Naive thymus-derived CD4-positive, alpha-beta T cell (primary cell): ENCODE results near the gene NEK11. TPM values are rescaled to one million over a fixed set of nuclear protein-coding genes. Genes with fewer than 3 reads are reported as not detected.

Source experiments
- ATAC-seq: fragments of 150-1000 bp; cut with Tn5 transposase; 2 replicates; pipeline ENCODE4 v1.10.0; 2021; ENCODE audit warnings: mild to moderate bottlenecking, moderate library complexity
- CTCF ChIA-PET: fragments of 350-600 bp; sonication (Branson Sonifier 250); formaldehyde crosslinking; loops from one replicate; lab custom pipeline; 2021; ENCODE audit warnings: antibody characterized with exemption; lab: Charles Lee
- POLR2A ChIA-PET: fragments of 350-600 bp; sonication (Branson Sonifier 250); formaldehyde crosslinking; loops from one replicate; lab custom pipeline; 2021; ENCODE audit warnings: antibody characterized with exemption, inconsistent platforms; lab: Charles Lee
- DNase-seq, 9 donors: peaks; one replicate each; pipeline versions ENCODE4 v3.0.0 to v3.0.0-alpha.2; 2020 to 2022; ENCODE audit warnings: mixed read lengths in 1 of 9
- H3K27ac ChIP-seq: one replicate; pipeline ENCODE4 v1.7.0; 2013; ENCODE audit warnings: mild to moderate bottlenecking, low read depth, low read length, moderate library complexity
- H3K27me3 ChIP-seq, 2 donors: one replicate each; pipeline ENCODE4 v1.7.0; 2013; ENCODE audit warnings: low read length in 2 of 2, mild to moderate bottlenecking in 2 of 2, moderate library complexity in 2 of 2; ENCODE audit not compliant: control insufficient read depth in 2 of 2, insufficient read depth in 2 of 2
- H3K36me3 ChIP-seq, 3 experiments: 1 replicate in 2 of 3; 2 replicates in 1 of 3; pipeline ENCODE4 v1.7.0; 2013; ENCODE audit warnings: low read length in 3 of 3, mild to moderate bottlenecking in 3 of 3, moderate library complexity in 1 of 3; ENCODE audit not compliant: insufficient read depth in 3 of 3, control insufficient read depth in 2 of 3
- H3K4me1 ChIP-seq, 2 donors: one replicate each; pipeline ENCODE4 v1.7.0; 2013; ENCODE audit warnings: low read length in 2 of 2, mild to moderate bottlenecking in 2 of 2, moderate library complexity in 1 of 2; ENCODE audit not compliant: control insufficient read depth in 2 of 2, insufficient read depth in 2 of 2
- H3K4me3 ChIP-seq: 2 replicates; pipeline ENCODE4 v1.7.0; 2013; ENCODE audit warnings: mild to moderate bottlenecking, low read length
- H3K9me3 ChIP-seq, 3 experiments: 1 replicate in 2 of 3; 2 replicates in 1 of 3; pipeline ENCODE4 v1.7.0; 2013; ENCODE audit warnings: low read length in 3 of 3; ENCODE audit not compliant: control insufficient read depth in 2 of 3
- H3K27ac Mint-ChIP-seq, 9 donors: one replicate each; pipeline ENCODE4 v1.8.0; 2020 to 2022; ENCODE audit warnings: mixed read lengths in 9 of 9, mild to moderate bottlenecking in 8 of 9, moderate library complexity in 5 of 9, inconsistent platforms in 2 of 9
- H3K27me3 Mint-ChIP-seq, 5 donors: one replicate each; pipeline ENCODE4 v1.8.0; 2021 to 2022; ENCODE audit warnings: mixed read lengths in 5 of 5, mild to moderate bottlenecking in 1 of 5
- H3K36me3 Mint-ChIP-seq, 5 donors: one replicate each; pipeline ENCODE4 v1.8.0; 2020 to 2022; ENCODE audit warnings: mixed read lengths in 5 of 5, mild to moderate bottlenecking in 3 of 5, inconsistent platforms in 1 of 5
- H3K4me1 Mint-ChIP-seq, 7 donors: one replicate each; pipeline ENCODE4 v1.8.0; 2020 to 2022; ENCODE audit warnings: mixed read lengths in 7 of 7, mild to moderate bottlenecking in 3 of 7, inconsistent platforms in 1 of 7
- H3K4me3 Mint-ChIP-seq, 10 donors: one replicate each; pipeline ENCODE4 v1.8.0; 2020 to 2022; ENCODE audit warnings: mild to moderate bottlenecking in 10 of 10, mixed read lengths in 10 of 10, moderate library complexity in 6 of 10, inconsistent platforms in 2 of 10
- H3K9me3 Mint-ChIP-seq, 11 donors: one replicate each; pipeline ENCODE4 v1.8.0; 2020 to 2022; ENCODE audit warnings: mixed read lengths in 11 of 11, mild to moderate bottlenecking in 4 of 11, inconsistent platforms in 1 of 11, moderate library complexity in 1 of 11
- intact Hi-C, 2 donors: fragments of 100-400 bp; cut with micrococcal nuclease; formaldehyde crosslinking; loops; one replicate each; pipeline ENCODE4 v1.15.1; 2023
- polyA plus RNA-seq, 2 donors: library from polyadenylated mRNA; unstranded; fragments of 300-500 nt; fragmentation: Illumina TruSeq; gene quantifications; one replicate each; pipeline ENCODE4 v1.2.3, GENCODE V29; 2021
- total RNA-seq, 6 experiments: library from RNA in 5 of 6; stranded (reverse) in 5 of 6; gene quantifications; 1 replicate in 5 of 6; 2 replicates in 1 of 6; pipeline ENCODE4 v1.2.3 and lab custom pipeline; 2021 to 2026

The NEK11 gene
- total and polyA plus RNA-seq, 7 experiments from 2014 or later = 1.5 to 9.0 (median 4.4) TPM

GRCh38 chr3:131082871-131083863 is 56.5 kb downstream of the NEK11 start:
- no peaks in the 10 kb centered on the region for H3K27me3 Mint-ChIP-seq
- Histone ChIP-seq H3K36me3 (no peaks in the 10 kb centered on the region), H3K4me1 (no peaks in the 10 kb centered on the region), H3K9me3 (no peaks in the 10 kb centered on the region), H3K4me3 (no peak overlapping the region), H3K27ac (no peak overlapping the region), H3K27me3 (no peaks in the 10 kb centered on the region)
- H3K9me3 Mint-ChIP-seq = no peaks in the 10 kb centered on the region
- H3K4me3 Mint-ChIP-seq = peak overlapping the region in 1 of 10 donors; percentile 17
- ChIA-PET CTCF (no interaction called here), POLR2A (no interaction called here)
- peaks cover 0 to 2% (median 0%) of the 10 kb centered on the region in 7 donors for H3K4me1 Mint-ChIP-seq
- intact Hi-C loops = no loop called here
- H3K27ac Mint-ChIP-seq = no peak overlapping the region
- DNase-seq (no peak), ATAC-seq (no peak)
- peaks cover 0 to 10% (median 0%) of the 10 kb centered on the region in 5 donors for H3K36me3 Mint-ChIP-seq

GRCh38 chr3:131091768-131092167 is 65.1 kb downstream of the NEK11 start:
- H3K9me3 Mint-ChIP-seq = no peaks in the 10 kb centered on the region
- no peak overlapping the region for H3K27ac ChIP-seq
- H3K36me3 Mint-ChIP-seq = no peaks in the 10 kb centered on the region
- H3K27ac Mint-ChIP-seq = no peak overlapping the region
- POLR2A ChIA-PET = no interaction called here
- CTCF ChIA-PET = interaction anchor here (1.6 kb wide), 1 partner anchor 12 kb away, joined by 3 read pairs; no protein-coding TSS in a partner anchor
- H3K4me3 Mint-ChIP-seq = no peak overlapping the region
- H3K27me3 Mint-ChIP-seq = peaks cover 0 to 2% (median 0%) of the 10 kb centered on the region in 5 donors
- no peaks in the 10 kb centered on the region for H3K4me1 ChIP-seq
- ATAC-seq (no peak), DNase-seq (no peak)
- H3K27me3 ChIP-seq = no peaks in the 10 kb centered on the region
- intact Hi-C loops = no loop called here
- no peak overlapping the region for H3K4me3 ChIP-seq
- peaks cover 0 to 4% (median 2%) of the 10 kb centered on the region in 7 donors for H3K4me1 Mint-ChIP-seq
- no peaks in the 10 kb centered on the region for H3K36me3 ChIP-seq
- no peaks in the 10 kb centered on the region for H3K9me3 ChIP-seq

GRCh38 chr3:131107637-131108433 is 81.2 kb downstream of the NEK11 start:
- Histone ChIP-seq H3K27me3 (no peaks in the 10 kb centered on the region), H3K36me3 (no peaks in the 10 kb centered on the region), H3K9me3 (no peaks in the 10 kb centered on the region), H3K4me1 (no peaks in the 10 kb centered on the region), H3K27ac (no peak overlapping the region), H3K4me3 (no peak overlapping the region)
- intact Hi-C loops = no loop called here
- CTCF ChIA-PET = interaction anchor here (0.6 kb wide), 1 partner anchor 14 kb away, joined by 3 read pairs; no protein-coding TSS in a partner anchor
- Mint-ChIP-seq H3K4me1 (no peaks in the 10 kb centered on the region), H3K4me3 (no peak overlapping the region), H3K9me3 (peaks cover 0 to 10% (median 3%) of the 10 kb centered on the region in 11 donors), H3K27ac (no peak overlapping the region), H3K36me3 (peaks cover 0 to 7% (median 3%) of the 10 kb centered on the region in 5 donors), H3K27me3 (no peaks in the 10 kb centered on the region)
- no peak for DNase-seq
- ATAC-seq = no peak
- POLR2A ChIA-PET = no interaction called here

- Mint-ChIP-seq H3K4me1 (no peaks in the 10 kb centered on the region), H3K27ac (no peak overlapping the region), H3K4me3 (no peak overlapping the region), H3K9me3 (no peaks in the 10 kb centered on the region), H3K36me3 (peaks cover 0 to 4% (median 0%) of the 10 kb centered on the region in 5 donors), H3K27me3 (no peaks in the 10 kb centered on the region)
- ChIA-PET CTCF (no interaction called here), POLR2A (no interaction called here)
- Histone ChIP-seq H3K9me3 (no peaks in the 10 kb centered on the region), H3K36me3 (no peaks in the 10 kb centered on the region), H3K4me1 (no peaks in the 10 kb centered on the region), H3K27ac (no peak overlapping the region), H3K4me3 (no peak overlapping the region), H3K27me3 (no peaks in the 10 kb centered on the region)
- ATAC-seq = no peak
- DNase-seq = no peak
- intact Hi-C loops = no loop called here
These were observed 82.5 kb downstream of the NEK11 start for GRCh38 chr3:131109156-131109555.

- Mint-ChIP-seq H3K9me3 (no peaks in the 10 kb centered on the region), H3K27me3 (no peaks in the 10 kb centered on the region), H3K4me3 (no peak overlapping the region), H3K36me3 (peaks cover 0 to 3% (median 0%) of the 10 kb centered on the region in 5 donors), H3K27ac (no peak overlapping the region), H3K4me1 (no peaks in the 10 kb centered on the region)
- H3K27me3 ChIP-seq = no peaks in the 10 kb centered on the region
- no peaks in the 10 kb centered on the region for H3K36me3 ChIP-seq
- no peaks in the 10 kb centered on the region for H3K4me1 ChIP-seq
- intact Hi-C loops = no loop called here
- H3K9me3 ChIP-seq = no peaks in the 10 kb centered on the region
- ATAC-seq (no peak), DNase-seq (no peak)
- ChIA-PET POLR2A (no interaction called here), CTCF (no interaction called here)
- no peak overlapping the region for H3K4me3 ChIP-seq
- H3K27ac ChIP-seq = no peak overlapping the region
These were observed 83.4 kb downstream of the NEK11 start for GRCh38 chr3:131110087-131110486.

- no peaks in the 10 kb centered on the region for H3K9me3 ChIP-seq
- Mint-ChIP-seq H3K36me3 (peaks cover 0 to 7% (median 0%) of the 10 kb centered on the region in 5 donors), H3K27me3 (no peaks in the 10 kb centered on the region), H3K4me3 (no peak overlapping the region), H3K9me3 (peaks cover 0 to 21% (median 8%) of the 10 kb centered on the region in 11 donors), H3K27ac (no peak overlapping the region), H3K4me1 (no peaks in the 10 kb centered on the region)
- no peaks in the 10 kb centered on the region for H3K27me3 ChIP-seq
- H3K4me3 ChIP-seq = no peak overlapping the region
- DNase-seq (no peak), ATAC-seq (no peak)
- POLR2A ChIA-PET = no interaction called here
- no peaks in the 10 kb centered on the region for H3K4me1 ChIP-seq
- CTCF ChIA-PET = no interaction called here
- no peaks in the 10 kb centered on the region for H3K36me3 ChIP-seq
- no peak overlapping the region for H3K27ac ChIP-seq
- intact Hi-C loops = no loop called here
These were observed 87.6 kb downstream of the NEK11 start for GRCh38 chr3:131114256-131114655.
